NCI-H748 (cell line): Measurements from ENCODE around the gene NR3C2.
A peak's percentile ranks its signal among the peaks of the same experiment; 100 is the strongest.

ENCODE experiments used
- DNase-seq: peaks from one replicate; lab custom pipeline; 2025; ENCODE audit not compliant: unreplicated experiment; lab: John Stamatoyannopoulos, UW

NR3C2 gene

DNA sequence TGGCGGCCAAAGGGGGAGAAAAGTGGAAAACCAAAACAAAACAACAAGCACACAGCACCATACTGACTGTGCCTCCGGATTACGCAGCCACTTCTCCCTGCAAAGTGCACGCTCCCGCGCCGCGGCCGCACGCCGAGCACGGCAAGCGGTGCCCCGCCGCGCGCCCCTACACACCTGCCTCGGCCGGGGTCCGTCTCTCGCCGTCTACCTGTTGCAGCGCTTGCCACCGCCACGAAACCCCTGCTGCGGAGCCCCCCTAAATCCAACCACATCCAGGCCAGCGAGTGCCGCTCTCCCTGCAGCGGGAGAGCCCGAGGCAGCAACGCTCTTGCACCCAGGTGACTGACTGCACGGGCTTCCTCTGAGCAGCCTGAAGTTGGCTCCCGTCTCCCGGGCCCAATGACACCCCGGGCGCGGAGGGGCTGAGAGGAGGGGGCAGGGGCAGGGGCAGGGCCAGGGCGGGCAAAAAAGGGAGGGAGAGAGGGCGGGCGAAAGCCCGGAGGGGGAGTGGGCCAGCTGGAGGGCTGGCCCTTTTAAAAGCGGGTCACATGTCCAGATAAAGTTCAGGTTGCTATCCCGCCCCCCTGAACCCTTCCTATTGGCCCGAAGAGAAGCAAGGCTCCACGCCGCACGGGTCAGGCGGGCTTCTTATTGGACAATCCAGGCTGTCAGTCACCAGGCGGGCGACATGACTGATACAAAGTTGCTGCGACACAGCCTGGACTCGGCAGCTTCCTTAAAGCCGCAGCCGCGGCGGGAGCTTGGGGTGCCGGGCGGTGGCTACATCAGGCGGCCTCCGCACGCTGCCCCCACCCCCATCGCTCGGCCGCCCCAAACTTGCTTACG is at the start of gene NR3C2:
Gene NR3C2 (minus strand): TSS at position 429 of the 846 bp plus-strand sequence.
- peak; percentile 92 for DNase-seq

DNA sequence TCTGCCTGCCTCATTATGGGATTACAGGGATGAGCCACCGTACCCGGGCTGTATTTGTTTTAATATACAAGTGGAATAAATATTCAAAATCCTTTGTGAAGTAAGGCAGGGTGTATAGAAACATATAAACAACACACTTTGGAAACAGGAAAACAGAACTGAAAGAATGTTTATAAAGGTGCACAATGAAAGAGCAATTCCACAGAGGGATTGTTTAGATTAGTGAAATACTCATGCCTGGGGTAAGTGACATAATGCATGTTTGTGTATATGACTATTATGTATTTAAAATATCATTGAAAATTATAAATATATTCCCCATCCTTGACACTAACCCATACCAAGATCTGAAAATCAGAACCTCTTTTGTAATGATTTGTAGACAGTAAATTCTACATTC is 45.0 kb upstream of the NR3C2 start:
- DNase-seq, result no peak

- DNase-seq, result no peak
Measured at GRCh38 chr4:148481636-148482035, 39.4 kb upstream of the NR3C2 start.

GRCh38 chr4:148477276-148477675 is 35.1 kb upstream of the NR3C2 start:
- no peak for DNase-seq

DNA sequence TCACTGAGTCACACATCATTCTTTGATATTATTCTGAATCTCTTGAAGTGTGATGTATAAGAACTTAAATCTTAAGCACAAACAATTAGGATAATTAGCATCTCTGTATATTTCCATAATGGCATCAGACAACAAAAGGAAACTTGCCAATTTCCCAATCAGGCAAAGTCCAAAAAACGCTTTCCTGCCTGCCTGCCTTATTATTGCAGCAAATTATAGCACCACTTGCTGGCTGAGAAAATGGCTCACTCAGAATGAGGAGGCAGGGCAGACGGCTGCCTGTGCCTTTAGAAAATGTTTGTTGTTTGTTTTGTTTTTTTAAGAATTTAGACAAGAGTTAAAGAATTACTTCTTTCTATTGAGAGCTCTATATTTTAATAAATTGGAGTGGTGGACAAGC is 27.7 kb upstream of the NR3C2 start:
- DNase-seq, result no peak

DNA sequence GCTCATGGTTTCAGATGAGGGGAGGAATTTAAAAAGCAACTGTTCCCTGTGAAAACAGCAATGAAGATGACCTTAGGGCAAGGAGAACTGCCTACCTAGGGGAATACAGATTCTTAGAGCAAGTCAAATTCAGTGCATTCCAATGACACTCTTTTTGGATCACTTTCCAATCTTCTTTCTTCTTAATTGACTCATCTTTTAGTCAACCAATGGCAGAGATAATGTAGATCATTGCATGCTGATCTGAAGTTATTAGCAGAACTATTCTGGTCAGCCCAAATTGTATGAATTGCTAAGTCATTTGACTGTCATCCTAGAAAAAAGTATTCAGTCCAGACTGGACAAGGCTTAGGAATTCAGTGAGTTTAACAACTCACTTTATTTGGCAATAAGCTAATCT is 12.6 kb upstream of the NR3C2 start:
- no peak for DNase-seq

- no peak for DNase-seq
Measured at GRCh38 chr4:148453833-148454232, 11.6 kb upstream of the NR3C2 start.

- DNase-seq, result no peak
Measured at GRCh38 chr4:148452970-148453369, 10.8 kb upstream of the NR3C2 start.

DNA sequence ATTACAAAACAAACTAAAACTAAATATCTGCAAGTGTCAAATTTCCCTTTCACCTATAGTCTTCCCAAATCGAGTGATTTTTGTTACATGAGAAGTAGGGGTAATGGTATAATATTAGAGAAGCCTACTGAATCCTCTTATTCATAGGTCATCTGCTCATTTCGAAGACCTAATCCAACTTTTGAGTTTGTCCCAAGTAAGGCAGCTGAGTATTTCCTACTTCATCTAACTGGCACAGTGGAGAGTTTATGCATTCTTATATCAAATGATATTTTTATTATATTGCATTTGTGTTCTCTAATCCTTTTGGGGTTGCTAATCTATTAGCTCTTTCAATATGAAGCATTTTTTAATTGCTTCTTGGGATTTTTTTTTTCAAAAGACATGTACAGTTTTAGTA is 7.7 kb upstream of the NR3C2 start:
- no peak for DNase-seq

- DNase-seq, result no peak
Measured at GRCh38 chr4:148448141-148448540, 5.9 kb upstream of the NR3C2 start.

DNA sequence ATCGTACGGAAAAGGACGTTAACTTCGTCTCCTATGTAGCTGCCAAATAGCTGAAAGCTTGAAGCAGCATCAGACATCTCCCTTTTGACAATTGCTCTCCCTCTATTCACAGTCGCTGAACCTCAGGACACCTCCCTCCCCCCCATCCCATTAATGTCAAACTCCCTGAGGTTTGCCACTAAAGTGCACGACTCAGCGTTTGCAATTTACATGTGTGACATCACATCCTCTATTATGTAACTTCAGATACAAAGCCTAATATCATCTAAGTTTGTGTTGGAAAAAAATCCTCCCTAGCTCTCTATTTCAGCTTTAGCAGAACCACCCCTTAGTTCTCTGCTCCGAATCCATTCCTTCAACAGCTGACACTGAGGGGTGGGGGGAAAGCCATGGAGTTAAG is 5.5 kb upstream of the NR3C2 start:
- no peak for DNase-seq

DNA sequence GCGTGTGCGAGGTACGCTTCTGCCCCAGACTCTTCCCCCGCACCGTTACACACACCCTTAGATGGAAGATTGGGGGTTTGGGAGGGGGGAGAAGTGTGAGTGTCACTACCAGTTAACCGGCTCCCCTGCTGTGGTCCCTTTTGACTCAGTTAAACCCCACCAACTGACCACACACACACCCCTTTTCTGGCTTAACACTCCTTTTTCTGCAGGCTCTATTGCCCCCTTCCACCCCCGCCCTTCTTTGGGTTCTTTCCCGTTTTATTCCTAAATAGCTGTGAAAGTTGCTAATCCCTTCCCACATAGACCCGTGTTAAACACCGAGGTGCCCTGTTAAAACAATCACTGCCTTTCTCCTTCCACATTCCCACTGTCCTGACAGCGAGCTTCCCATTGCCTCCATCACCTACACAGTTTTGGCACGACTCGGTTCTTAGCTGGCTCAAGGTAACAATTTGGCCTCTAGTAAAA is 3.7 kb upstream of the NR3C2 start:
- DNase-seq, result no peak

GRCh38 chr4:148445071-148445859 is 3.1 kb upstream of the NR3C2 start:
- DNase-seq, result peak; percentile 33

GRCh38 chr4:148444296-148445070 is 2.3 kb upstream of the NR3C2 start:
- DNase-seq, result peak; percentile 29

- peak; percentile 20 for DNase-seq
Measured at GRCh38 chr4:148443512-148444295, 1.5 kb upstream of the NR3C2 start.

GRCh38 chr4:148442832-148443511 is 758 bp upstream of the NR3C2 start:
- DNase-seq, result no peak

- peak; percentile 13 for DNase-seq
Measured at GRCh38 chr4:148441624-148441985, 609 bp downstream of the NR3C2 start.

DNA sequence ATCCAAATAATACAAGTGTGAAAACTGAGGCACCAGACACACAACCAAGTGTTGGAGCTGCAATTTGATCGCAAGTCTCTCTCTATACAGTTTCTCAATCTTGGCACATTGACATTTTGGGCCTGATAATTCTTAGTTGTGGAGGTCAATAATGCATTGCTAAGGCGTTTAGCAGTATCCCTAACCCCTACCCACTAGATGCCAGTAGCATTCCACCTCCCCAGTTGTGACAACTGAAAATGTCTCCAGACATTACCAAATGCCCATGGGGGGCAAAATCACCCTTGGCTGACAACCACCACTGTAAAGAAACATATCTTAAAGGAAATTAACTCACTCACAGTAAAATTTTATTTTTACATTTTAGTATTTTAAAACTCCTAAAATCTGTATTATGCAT is 4.2 kb downstream of the NR3C2 start:
- DNase-seq, result no peak

- no peak for DNase-seq
Measured at GRCh38 chr4:148437439-148437838, 4.8 kb downstream of the NR3C2 start.

GRCh38 chr4:148436512-148436911 is 5.7 kb downstream of the NR3C2 start:
- no peak for DNase-seq
